Ishikawa (cell line): Measurements from ENCODE around the gene RANBP9.

Source experiments
- CEBPB ChIP-seq: IDR thresholded peaks from 2 replicates; pipeline ENCODE4 v1.6.1; 2012
- CREB1 ChIP-seq: IDR thresholded peaks from 2 replicates; pipeline ENCODE4 v1.6.1; 2012; ENCODE audit warnings: low read depth
- EGR1 ChIP-seq: IDR thresholded peaks from 2 replicates; pipeline ENCODE4 v1.6.1; 2012
- EP300 ChIP-seq: IDR thresholded peaks from 2 replicates; pipeline ENCODE4 v1.6.1; 2012; ENCODE audit warnings: borderline replicate concordance
- FOXM1 ChIP-seq: IDR thresholded peaks from 2 replicates; pipeline ENCODE4 v1.6.1; 2012; ENCODE audit warnings: low read depth, borderline replicate concordance
- NFIC ChIP-seq: IDR thresholded peaks from 2 replicates; pipeline ENCODE4 v1.6.1; 2012
- RAD21 ChIP-seq: IDR thresholded peaks from 2 replicates; pipeline ENCODE4 v1.6.1; 2012; ENCODE audit warnings: low read depth
- TAF1 ChIP-seq: IDR thresholded peaks from 2 replicates; pipeline ENCODE4 v1.6.1; 2012; ENCODE audit warnings: low read depth, mild to moderate bottlenecking
- TCF12 ChIP-seq: IDR thresholded peaks from 2 replicates; pipeline ENCODE4 v1.6.1; 2012; ENCODE audit warnings: low read depth
- TEAD4 ChIP-seq: IDR thresholded peaks from 2 replicates; pipeline ENCODE4 v1.6.1; 2012
- YY1 ChIP-seq: IDR thresholded peaks from 2 replicates; pipeline ENCODE4 v1.6.1; 2012; ENCODE audit warnings: low read depth
- ZBTB7A ChIP-seq: IDR thresholded peaks from 2 replicates; pipeline ENCODE4 v1.6.1; 2012; ENCODE audit warnings: low read depth
- TF ChIP-seq, protein P1 (sequence below): IDR thresholded peaks from 2 replicates; pipeline ENCODE4 v1.6.1; 2012
- TF ChIP-seq, protein P2 (sequence below): IDR thresholded peaks from 2 replicates; pipeline ENCODE4 v1.6.1; 2012
- TF ChIP-seq, protein P3 (sequence below): IDR thresholded peaks from 2 replicates; pipeline ENCODE4 v1.6.1; 2012; ENCODE audit warnings: low read depth, mild to moderate bottlenecking

Gene RANBP9

DNA sequence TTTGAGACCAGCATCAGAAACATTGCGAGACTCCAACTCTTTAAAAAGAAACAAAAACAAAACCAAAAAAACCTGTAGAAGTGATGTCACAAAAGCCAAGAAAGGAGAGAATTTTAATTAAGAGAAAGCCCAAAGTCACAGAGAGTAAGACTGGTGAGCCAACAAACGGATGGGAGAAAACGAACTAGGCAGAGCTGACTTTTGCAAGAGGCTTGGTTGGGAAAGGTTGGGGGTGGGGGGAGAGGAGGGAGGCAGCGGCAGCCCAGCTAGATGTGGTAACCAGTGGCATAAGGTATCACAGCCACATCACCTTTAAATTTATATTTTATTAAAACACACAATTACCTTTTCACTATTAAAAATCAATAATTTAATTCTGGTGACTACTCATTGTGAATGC lies 73.0 kb downstream of the RANBP9 start:
- no peak for TF ChIP-seq YY1
- TF ChIP-seq TEAD4, result no peak
- TF ChIP-seq CEBPB, result no peak
- TF ChIP-seq FOXM1, result no peak
- no peak for TF ChIP-seq TAF1
- no peak for TF ChIP-seq RAD21
- TF ChIP-seq, protein P1, sequence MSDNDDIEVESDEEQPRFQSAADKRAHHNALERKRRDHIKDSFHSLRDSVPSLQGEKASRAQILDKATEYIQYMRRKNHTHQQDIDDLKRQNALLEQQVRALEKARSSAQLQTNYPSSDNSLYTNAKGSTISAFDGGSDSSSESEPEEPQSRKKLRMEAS, result no peak
- TF ChIP-seq, protein P2, sequence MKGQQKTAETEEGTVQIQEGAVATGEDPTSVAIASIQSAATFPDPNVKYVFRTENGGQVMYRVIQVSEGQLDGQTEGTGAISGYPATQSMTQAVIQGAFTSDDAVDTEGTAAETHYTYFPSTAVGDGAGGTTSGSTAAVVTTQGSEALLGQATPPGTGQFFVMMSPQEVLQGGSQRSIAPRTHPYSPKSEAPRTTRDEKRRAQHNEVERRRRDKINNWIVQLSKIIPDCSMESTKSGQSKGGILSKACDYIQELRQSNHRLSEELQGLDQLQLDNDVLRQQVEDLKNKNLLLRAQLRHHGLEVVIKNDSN, result no peak
- no peak for TF ChIP-seq CREB1
- TF ChIP-seq NFIC, result no peak
- no peak for TF ChIP-seq EGR1
- TF ChIP-seq, protein P3, sequence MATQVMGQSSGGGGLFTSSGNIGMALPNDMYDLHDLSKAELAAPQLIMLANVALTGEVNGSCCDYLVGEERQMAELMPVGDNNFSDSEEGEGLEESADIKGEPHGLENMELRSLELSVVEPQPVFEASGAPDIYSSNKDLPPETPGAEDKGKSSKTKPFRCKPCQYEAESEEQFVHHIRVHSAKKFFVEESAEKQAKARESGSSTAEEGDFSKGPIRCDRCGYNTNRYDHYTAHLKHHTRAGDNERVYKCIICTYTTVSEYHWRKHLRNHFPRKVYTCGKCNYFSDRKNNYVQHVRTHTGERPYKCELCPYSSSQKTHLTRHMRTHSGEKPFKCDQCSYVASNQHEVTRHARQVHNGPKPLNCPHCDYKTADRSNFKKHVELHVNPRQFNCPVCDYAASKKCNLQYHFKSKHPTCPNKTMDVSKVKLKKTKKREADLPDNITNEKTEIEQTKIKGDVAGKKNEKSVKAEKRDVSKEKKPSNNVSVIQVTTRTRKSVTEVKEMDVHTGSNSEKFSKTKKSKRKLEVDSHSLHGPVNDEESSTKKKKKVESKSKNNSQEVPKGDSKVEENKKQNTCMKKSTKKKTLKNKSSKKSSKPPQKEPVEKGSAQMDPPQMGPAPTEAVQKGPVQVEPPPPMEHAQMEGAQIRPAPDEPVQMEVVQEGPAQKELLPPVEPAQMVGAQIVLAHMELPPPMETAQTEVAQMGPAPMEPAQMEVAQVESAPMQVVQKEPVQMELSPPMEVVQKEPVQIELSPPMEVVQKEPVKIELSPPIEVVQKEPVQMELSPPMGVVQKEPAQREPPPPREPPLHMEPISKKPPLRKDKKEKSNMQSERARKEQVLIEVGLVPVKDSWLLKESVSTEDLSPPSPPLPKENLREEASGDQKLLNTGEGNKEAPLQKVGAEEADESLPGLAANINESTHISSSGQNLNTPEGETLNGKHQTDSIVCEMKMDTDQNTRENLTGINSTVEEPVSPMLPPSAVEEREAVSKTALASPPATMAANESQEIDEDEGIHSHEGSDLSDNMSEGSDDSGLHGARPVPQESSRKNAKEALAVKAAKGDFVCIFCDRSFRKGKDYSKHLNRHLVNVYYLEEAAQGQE, result no peak
- no peak for TF ChIP-seq EP300
- no peak for TF ChIP-seq TCF12
- TF ChIP-seq ZBTB7A, result no peak

DNA sequence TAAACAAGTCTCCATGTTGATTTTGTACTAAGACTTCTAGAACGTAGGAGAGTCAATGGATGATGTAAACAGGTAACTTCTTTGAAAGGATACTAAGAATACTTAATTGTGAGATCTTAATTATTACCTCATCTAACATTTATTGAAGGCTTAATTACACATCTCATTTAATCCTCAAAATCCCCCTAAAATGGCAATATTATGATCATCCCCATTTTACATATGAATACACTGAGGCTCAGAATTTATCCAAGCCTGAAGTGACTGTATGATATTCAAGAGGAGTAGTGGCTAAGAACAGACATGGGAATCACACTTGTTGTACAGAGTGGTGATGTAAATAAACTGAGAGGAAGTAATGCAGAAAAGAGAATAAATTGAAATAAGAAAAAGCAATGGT lies 73.6 kb downstream of the RANBP9 start:
- TF ChIP-seq EGR1 (no peak), EP300 (no peak), RAD21 (no peak), TEAD4 (no peak), FOXM1 (no peak), NFIC (no peak), YY1 (no peak), ZBTB7A (no peak), CREB1 (no peak), TAF1 (no peak), CEBPB (no peak), TCF12 (no peak)
- TF ChIP-seq, protein P3, result no peak
- TF ChIP-seq, protein P2, result no peak
- TF ChIP-seq, protein P1, result no peak

DNA sequence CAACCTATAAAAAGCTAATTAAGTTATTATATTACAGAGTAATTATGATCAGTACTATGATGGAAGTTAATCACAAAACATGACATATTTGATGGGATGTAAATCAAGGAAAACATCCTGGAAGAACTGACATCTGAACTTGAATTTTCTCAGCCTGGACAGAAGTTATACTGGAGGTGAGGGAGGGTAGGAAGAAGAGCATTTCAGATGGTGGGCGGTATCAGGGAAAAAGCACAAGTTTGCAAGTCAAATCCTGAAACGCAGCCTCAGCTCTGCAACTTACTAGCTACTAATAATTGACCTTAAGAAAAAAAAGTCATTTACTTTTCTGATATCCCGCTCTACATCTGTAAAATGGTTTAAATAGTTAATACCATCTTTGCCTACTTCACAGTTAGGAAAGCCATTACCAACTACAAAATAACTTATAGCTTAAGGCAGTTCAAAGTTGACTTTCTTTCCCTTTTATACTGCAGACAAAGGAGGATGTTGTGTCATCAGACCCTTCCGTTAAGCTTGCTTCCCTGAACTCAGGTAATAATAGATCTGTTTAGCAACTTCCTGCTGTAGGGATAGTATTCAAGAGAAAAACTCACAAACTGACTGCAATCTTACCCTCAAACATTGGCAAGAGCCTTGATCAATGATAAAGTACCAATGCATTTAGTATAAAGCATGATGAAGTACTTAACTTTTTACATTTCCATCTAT lies 75.5 kb downstream of the RANBP9 start:
- TF ChIP-seq YY1, result no peak
- TF ChIP-seq TAF1, result no peak
- TF ChIP-seq, protein P2, result no peak
- no peak for TF ChIP-seq CEBPB
- TF ChIP-seq CREB1, result no peak
- TF ChIP-seq NFIC, result no peak
- no peak for TF ChIP-seq TCF12
- no peak for TF ChIP-seq ZBTB7A
- TF ChIP-seq EGR1, result no peak
- TF ChIP-seq RAD21, result no peak
- TF ChIP-seq, protein P3, result no peak
- TF ChIP-seq FOXM1, result no peak
- TF ChIP-seq TEAD4, result no peak

DNA sequence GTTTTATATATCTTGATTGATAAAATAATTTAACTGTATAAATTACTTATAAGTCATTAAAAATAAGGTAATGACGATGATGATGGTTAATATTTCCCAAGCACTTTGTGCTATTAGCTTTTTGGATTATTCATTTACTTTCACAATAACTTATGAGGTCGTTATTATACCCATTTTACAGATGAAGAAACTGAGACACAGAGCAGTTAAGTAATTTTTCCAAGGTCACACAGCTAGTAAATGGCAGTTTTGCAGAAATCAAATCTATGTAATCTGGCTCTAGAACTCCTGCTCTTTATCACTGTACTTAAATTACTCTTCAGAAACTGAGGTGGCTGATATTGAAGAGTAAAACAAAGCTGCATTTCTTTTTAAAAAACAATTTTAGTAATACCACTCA lies 78.3 kb downstream of the RANBP9 start:
- TF ChIP-seq ZBTB7A, result no peak
- no peak for TF ChIP-seq TCF12
- TF ChIP-seq EGR1, result no peak
- TF ChIP-seq RAD21, result no peak
- TF ChIP-seq, protein P1, result no peak
- no peak for TF ChIP-seq CREB1
- TF ChIP-seq YY1, result no peak
- no peak for TF ChIP-seq NFIC
- no peak for TF ChIP-seq CEBPB
- no peak for TF ChIP-seq TAF1
- TF ChIP-seq FOXM1, result no peak
- TF ChIP-seq, protein P2, result no peak
- no peak for TF ChIP-seq EP300
- no peak for TF ChIP-seq TEAD4
- TF ChIP-seq, protein P3, result no peak
